Measurements from ENCODE around the gene TSPAN2. TPM values are rescaled to one million over a fixed set of nuclear protein-coding genes. Genes with fewer than 3 reads are reported as not detected.

Gene TSPAN2
- total RNA-seq, 4 donors from 2014 or later, result 3.0 to 6.6 (median 4.6) TPM

DNA sequence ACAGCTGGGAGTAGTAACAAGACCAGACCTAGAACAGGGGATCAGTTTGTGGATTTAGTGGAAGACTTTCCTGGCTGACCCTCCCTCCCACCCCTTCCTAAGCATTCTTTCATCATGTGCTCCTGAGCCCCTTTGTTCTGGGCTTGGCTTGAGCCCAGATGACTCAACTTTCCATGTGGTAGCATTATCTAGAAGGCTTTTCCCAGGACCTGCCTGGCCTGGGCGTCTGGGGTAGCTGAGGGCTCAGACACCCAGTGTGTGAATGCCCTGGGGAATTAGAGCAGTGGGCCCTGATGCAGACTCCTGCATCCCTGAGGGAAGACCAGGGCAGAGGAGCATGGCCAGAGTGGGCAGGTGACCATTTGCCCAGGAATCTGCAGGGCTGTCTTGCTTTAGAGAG lies 44.1 kb upstream of the TSPAN2 start:
- Histone ChIP-seq H3K4me3 (replicated peaks in 1 of 3) (no peak overlapping the region), H3K36me3 (no peaks in the 10 kb centered on the region), H3K27me3 (no peaks in the 10 kb centered on the region), H3K27ac (no peak overlapping the region), H3K4me1 (no peaks in the 10 kb centered on the region), H3K9me3 (no peaks in the 10 kb centered on the region)
- no peak for DNase-seq
- 71 to 86% methylated on average over 1 of the region's 1 CpG for WGBS, 2 donors
- intact Hi-C loops (cut with DNase I), result loop anchor here (10.0 kb wide), 2 partner anchors 331 to 631 kb away; partner anchors contain the start of gene CASQ2
- TF ChIP-seq POLR2A (IDR thresholded peaks at IDR 0.05), result no peak
- TF ChIP-seq, protein P1, sequence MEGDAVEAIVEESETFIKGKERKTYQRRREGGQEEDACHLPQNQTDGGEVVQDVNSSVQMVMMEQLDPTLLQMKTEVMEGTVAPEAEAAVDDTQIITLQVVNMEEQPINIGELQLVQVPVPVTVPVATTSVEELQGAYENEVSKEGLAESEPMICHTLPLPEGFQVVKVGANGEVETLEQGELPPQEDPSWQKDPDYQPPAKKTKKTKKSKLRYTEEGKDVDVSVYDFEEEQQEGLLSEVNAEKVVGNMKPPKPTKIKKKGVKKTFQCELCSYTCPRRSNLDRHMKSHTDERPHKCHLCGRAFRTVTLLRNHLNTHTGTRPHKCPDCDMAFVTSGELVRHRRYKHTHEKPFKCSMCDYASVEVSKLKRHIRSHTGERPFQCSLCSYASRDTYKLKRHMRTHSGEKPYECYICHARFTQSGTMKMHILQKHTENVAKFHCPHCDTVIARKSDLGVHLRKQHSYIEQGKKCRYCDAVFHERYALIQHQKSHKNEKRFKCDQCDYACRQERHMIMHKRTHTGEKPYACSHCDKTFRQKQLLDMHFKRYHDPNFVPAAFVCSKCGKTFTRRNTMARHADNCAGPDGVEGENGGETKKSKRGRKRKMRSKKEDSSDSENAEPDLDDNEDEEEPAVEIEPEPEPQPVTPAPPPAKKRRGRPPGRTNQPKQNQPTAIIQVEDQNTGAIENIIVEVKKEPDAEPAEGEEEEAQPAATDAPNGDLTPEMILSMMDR (IDR thresholded peaks at IDR 0.05), result no peak

DNA sequence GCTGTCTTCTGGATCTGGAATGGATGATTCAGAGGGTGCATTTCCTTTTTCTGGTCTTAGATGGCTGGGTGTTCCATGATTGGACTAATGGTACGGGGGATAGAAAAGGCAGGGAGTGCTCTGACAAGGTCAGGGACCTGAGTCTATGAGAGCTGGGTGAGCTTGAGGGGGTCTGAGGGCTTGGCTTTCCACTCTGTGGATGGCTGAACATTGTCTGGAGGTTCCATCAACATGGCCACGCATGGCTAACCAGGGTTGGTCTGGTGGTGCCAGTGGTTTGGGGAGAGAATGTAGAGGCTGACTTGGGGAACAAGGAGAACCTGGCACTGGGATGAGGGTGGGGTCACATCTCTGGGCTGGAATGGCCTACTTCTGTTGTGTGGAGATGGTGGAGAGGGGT lies 41.5 kb upstream of the TSPAN2 start:
- no peak overlapping the region for H3K27ac ChIP-seq
- WGBS, 2 donors, result 84 to 94% methylated on average over 2 of the region's 2 CpGs
- H3K27me3 ChIP-seq, result no peaks in the 10 kb centered on the region
- DNase-seq, result no peak
- H3K4me3 ChIP-seq (replicated peaks in 1 of 3), result no peak overlapping the region
- no peaks in the 10 kb centered on the region for H3K9me3 ChIP-seq
- no peaks in the 10 kb centered on the region for H3K4me1 ChIP-seq
- TF ChIP-seq POLR2A (IDR thresholded peaks at IDR 0.05), result no peak
- TF ChIP-seq, protein P1 (IDR thresholded peaks at IDR 0.05), result no peak
- no peaks in the 10 kb centered on the region for H3K36me3 ChIP-seq
- intact Hi-C loops (cut with DNase I), result loop anchor here (10.0 kb wide), 2 partner anchors 334 to 634 kb away; partner anchors contain the start of gene CASQ2

DNA sequence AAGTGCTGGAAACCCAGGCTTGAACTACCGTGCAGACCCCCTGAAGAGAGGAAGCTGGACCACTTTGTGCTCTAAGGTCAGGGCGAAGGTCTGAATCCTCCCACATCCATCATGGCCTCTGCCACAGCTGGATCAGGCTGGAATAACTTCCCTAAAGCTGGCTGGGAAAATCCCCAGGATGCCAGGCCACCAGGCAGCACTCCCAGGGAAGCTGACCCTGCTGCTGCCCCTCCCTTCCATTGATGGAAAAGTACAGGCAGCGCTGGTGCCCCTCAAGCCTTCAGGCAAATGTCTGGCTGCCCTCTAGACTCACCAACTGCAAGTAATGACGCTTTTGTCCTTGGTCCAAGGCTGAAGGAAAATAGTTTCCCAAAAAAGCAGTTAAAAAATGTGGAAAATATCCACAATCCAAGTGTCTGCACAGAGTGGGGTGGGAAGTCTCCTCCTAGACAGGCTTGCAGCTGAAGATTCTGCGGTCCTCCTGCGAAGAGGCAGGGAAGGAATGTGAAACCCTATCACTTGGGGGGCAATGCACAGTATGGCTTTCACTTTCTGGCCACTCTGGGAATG lies 39.9 kb upstream of the TSPAN2 start:
- no peak for TF ChIP-seq POLR2A (IDR thresholded peaks at IDR 0.05)
- TF ChIP-seq, protein P1 (IDR thresholded peaks at IDR 0.05), result no peak
- no peaks in the 10 kb centered on the region for H3K9me3 ChIP-seq
- no peaks in the 10 kb centered on the region for H3K4me1 ChIP-seq
- no peak overlapping the region for H3K27ac ChIP-seq
- intact Hi-C loops (cut with DNase I), result no loop called here
- H3K27me3 ChIP-seq, result no peaks in the 10 kb centered on the region
- no peak overlapping the region for H3K4me3 ChIP-seq (replicated peaks in 1 of 3)
- no peaks in the 10 kb centered on the region for H3K36me3 ChIP-seq
- no peak for DNase-seq
- WGBS, 2 donors, result 79 to 80% methylated on average over 5 to 6 of the region's 6 CpGs

DNA sequence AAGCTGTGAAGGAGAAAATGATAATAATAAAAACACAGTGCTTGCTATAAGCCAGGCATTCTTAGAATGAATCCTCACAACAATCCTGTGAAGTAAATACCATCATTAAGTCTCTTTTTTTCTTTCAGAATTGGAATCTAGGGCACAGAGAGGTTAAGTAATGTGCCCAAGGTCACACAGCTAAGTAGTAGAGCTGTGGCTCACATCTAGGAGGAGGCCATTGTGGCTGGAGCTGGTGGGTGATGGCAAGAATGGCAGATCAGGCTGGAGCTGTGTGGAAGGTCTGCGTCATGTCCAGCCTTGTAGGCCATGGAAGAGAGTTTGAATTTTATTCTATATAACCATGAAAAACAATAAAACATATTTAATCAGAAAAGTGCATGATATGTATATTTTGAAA lies 38.2 kb upstream of the TSPAN2 start:
- WGBS, 2 donors, result 96 to 97% methylated on average over 1 of the region's 1 CpG
- intact Hi-C loops (cut with DNase I), result no loop called here
- TF ChIP-seq, protein P1 (IDR thresholded peaks at IDR 0.05), result no peak
- TF ChIP-seq POLR2A (IDR thresholded peaks at IDR 0.05), result no peak

DNA sequence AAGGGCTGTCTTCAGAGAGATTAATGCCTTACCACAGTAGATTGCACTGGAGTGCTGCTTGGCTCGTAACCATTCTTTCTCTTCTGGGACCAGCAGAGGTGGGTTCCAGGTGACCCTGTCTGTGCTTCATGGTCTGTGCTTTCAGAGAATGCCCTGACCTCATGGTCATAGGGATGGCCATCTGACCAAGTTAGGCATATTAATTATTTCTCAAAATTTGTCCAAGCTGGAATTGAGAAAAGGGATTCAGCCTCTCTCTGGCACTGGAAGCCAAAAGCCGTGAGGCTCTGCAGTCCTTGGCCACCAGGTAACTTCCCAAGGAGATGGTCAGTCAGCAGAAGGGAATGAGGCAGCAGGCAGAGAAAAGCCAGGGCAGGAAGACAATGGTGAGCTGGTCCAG lies 37.2 kb upstream of the TSPAN2 start:
- H3K4me1 ChIP-seq, result no peaks in the 10 kb centered on the region
- H3K36me3 ChIP-seq, result no peaks in the 10 kb centered on the region
- DNase-seq, result no peak
- intact Hi-C loops (cut with DNase I), result no loop called here
- H3K27me3 ChIP-seq, result no peaks in the 10 kb centered on the region
- H3K27ac ChIP-seq, result no peak overlapping the region
- no peaks in the 10 kb centered on the region for H3K9me3 ChIP-seq
- H3K4me3 ChIP-seq (replicated peaks in 1 of 3), result no peak overlapping the region
- 74 to 95% methylated on average over 2 of the region's 2 CpGs for WGBS, 2 donors
- TF ChIP-seq, protein P1 (IDR thresholded peaks at IDR 0.05), result no peak
- TF ChIP-seq POLR2A (IDR thresholded peaks at IDR 0.05), result no peak

More for the DNA sequence above, 38.2 kb upstream of the TSPAN2 start:
- no peaks in the 10 kb centered on the region for H3K27me3 ChIP-seq
- no peaks in the 10 kb centered on the region for H3K36me3 ChIP-seq
- no peaks in the 10 kb centered on the region for H3K9me3 ChIP-seq
- DNase-seq, result no peak
- no peak overlapping the region for H3K4me3 ChIP-seq (replicated peaks in 1 of 3)
- H3K4me1 ChIP-seq, result no peaks in the 10 kb centered on the region
- H3K27ac ChIP-seq, result no peak overlapping the region
